ENCODE results near the gene CPNE1. TPM values are rescaled to one million over a fixed set of nuclear protein-coding genes. Genes with fewer than 3 reads are reported as not detected.

The CPNE1 gene
- total and polyA plus RNA-seq, 12 donors, result 63.9 to 464 (median 160) TPM

DNA sequence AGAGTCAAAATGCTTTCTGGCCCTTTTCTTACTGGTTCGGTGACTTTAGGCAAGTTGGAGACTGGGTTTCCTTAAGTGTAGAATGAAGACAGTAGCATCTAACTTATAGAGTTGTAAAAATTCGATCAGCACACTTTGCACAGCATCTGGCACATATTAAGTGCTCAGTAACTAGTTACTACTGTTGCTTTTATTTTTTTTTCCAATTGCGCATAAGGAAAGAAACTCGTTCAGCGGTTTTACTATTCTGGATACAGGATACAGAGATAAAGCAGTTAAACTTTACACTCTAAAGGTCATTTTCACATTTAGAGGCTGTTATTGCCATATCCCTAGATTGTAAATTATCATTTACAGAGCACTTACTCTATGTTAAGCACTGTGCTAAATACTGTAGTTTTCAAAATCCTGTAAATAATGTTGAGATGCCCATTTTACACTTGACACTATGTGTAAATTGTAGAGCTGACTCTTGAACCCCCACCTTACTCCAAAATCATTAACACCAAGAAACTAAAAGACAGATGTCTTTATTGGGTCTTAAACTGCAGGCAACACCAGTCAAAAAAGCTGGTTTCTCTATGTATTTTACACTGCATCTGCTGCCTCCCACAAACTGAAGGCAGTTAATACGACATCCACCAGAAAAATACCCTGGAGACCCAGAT, 35.4 kb upstream of the CPNE1 start:
- Histone ChIP-seq H3K27ac (peak overlapping the region in 4 of 5 donors; percentile 83 to 93 (median 92)), H3K4me1 (replicated peaks in 1 of 2) (peaks cover 10 to 50% of the 10 kb centered on the region in 2 donors), H3K4me3 (peak overlapping the region in 3 of 4 donors; percentile 83 to 90 (median 87)), H3K36me3 (replicated peaks in 1 of 2) (peaks cover 0 to 46% of the 10 kb centered on the region in 2 donors), H3K27me3 (no peaks in the 10 kb centered on the region), H3K9me3 (replicated peaks in 1 of 3) (no peaks in the 10 kb centered on the region)
- intact Hi-C loops (cut with DNase I), result loop anchor here in 1 of 2 donors (10.0 kb wide), 1 partner anchor 235 kb away; no protein-coding TSS in a partner anchor
- 14 to 22% (median 18%) methylated on average over 6 of the region's 6 CpGs for WGBS, 4 donors
- TF ChIP-seq, protein P1, sequence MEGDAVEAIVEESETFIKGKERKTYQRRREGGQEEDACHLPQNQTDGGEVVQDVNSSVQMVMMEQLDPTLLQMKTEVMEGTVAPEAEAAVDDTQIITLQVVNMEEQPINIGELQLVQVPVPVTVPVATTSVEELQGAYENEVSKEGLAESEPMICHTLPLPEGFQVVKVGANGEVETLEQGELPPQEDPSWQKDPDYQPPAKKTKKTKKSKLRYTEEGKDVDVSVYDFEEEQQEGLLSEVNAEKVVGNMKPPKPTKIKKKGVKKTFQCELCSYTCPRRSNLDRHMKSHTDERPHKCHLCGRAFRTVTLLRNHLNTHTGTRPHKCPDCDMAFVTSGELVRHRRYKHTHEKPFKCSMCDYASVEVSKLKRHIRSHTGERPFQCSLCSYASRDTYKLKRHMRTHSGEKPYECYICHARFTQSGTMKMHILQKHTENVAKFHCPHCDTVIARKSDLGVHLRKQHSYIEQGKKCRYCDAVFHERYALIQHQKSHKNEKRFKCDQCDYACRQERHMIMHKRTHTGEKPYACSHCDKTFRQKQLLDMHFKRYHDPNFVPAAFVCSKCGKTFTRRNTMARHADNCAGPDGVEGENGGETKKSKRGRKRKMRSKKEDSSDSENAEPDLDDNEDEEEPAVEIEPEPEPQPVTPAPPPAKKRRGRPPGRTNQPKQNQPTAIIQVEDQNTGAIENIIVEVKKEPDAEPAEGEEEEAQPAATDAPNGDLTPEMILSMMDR (IDR thresholded peaks at IDR 0.05), result no peak
- TF ChIP-seq POLR2A (IDR thresholded peaks at IDR 0.05), result no peak
- DNase-seq, result no peak

DNA sequence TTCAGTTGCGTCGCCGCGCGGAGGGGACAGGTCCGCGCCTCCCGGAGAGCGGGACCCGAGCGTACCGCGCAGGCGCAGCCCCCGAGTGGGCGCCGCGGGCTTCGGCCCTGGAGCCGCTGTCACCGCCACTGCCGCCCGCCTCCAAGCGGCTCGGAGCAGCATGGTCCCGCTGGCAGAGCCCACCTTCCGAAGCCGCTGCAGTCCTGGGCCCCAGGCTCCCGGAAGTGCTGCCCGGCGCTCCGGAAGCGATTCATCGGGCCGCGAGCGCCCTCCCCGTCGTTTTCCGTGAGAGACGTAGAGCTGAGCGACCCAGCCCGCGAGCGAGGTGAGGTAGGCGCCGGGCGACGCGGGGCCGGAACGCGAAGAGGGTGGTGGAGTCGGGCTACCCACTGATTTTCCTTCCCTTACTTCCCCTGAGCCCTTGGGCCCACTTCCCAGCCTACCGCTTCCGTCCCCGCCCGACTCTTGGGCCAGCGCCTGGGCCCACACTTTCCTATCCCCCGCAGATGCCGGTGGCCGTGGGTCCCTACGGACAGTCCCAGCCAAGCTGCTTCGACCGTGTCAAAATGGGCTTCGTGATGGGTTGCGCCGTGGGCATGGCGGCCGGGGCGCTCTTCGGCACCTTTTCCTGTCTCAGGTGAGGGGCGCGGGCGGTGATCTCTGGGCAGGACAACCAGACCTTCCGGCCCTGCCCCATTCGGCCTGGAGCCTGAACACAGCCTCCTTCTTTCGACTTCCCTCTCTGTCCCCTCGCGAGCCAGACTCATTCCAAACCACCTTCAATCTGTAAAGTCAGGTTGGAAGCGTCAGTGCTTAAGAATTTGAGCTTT, 34.6 kb upstream of the CPNE1 start, which contains the start of the genes NFS1 and ROMO1:
NFS1 (minus strand) TSS at position 226 of the 830 bp plus-strand sequence; CDS start at position 162, 64 bp downstream.
ROMO1 (plus strand) TSS at position 279 of the 830 bp plus-strand sequence; CDS start at position 507, 228 bp downstream.
- Histone ChIP-seq H3K4me3 (peak within 1 kb of the TSS; percentile 83 to 90 (median 86)), H3K36me3 (replicated peaks in 1 of 2) (peaks cover 0 to 46% of the 10 kb centered on the region in 2 donors), H3K9me3 (replicated peaks in 1 of 3) (no peaks in the 10 kb centered on the region), H3K27ac (peak within 1 kb of the TSS; percentile 63 to 93 (median 92)), H3K4me1 (replicated peaks in 1 of 2) (peaks cover 10 to 47% of the 10 kb centered on the region in 2 donors), H3K27me3 (no peaks in the 10 kb centered on the region)
- TF ChIP-seq, protein P1 (IDR thresholded peaks at IDR 0.05), result peak in 3 of 6 experiments; percentile 18 to 36 (median 29)
- peak; percentile 57 to 62 for TF ChIP-seq POLR2A (IDR thresholded peaks at IDR 0.05)
- intact Hi-C loops (cut with DNase I), result loop anchor here in 1 of 2 donors (10.0 kb wide), 1 partner anchor 235 kb away; no protein-coding TSS in a partner anchor
- peak; percentile 81 to 90 (median 85) for DNase-seq
- 0 to 1% (median 0%) methylated on average over 6 to 81 of the region's 81 CpGs for WGBS, 4 donors

DNA sequence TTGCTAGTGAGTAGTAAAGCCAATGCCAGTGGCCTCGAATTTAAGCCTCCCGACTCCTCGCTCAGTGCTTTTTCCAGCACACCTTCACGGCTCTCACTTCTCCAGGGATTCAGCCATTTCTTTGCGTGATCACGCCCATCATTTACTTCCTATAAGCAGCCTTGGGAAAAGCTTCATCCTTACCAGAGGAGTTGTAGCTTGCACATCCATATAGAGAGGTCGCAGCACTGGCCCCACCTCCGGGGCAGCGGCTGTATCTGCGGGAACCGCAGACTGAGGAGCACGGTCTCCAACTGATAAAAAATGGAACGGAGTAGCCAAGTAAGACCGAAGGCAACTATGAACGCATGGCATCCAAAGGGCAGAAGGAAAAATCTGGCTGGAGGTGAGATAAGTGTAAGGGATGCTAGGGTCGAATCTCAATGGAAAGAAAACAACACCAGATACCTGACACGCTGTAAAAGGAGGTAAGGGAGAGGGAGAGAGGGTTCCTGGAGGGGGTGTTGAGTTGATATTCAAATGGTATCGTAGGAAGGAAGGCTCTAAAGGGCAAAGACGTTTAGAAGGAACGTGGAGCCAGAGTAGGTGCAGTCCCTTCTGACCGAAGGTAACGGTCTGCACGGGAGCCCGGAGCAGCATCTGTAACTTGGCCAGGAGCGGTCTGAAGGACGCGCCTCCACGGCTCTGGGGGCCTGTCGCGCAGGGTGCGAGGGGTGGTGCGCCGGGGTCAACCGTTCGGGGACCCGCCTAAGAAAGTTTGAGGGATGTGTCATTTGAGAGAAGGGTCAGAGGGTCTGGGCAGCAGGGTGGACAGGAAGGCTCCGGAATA, 33.8 kb upstream of the CPNE1 start:
- Histone ChIP-seq H3K36me3 (replicated peaks in 1 of 2) (peaks cover 0 to 46% of the 10 kb centered on the region in 2 donors), H3K27me3 (no peaks in the 10 kb centered on the region), H3K27ac (peak overlapping the region in 4 of 5 donors; percentile 83 to 93 (median 92)), H3K4me1 (replicated peaks in 1 of 2) (peaks cover 10 to 47% of the 10 kb centered on the region in 2 donors), H3K4me3 (peak overlapping the region; percentile 83 to 90 (median 86)), H3K9me3 (replicated peaks in 1 of 3) (no peaks in the 10 kb centered on the region)
- TF ChIP-seq POLR2A (IDR thresholded peaks at IDR 0.05), result no peak
- TF ChIP-seq, protein P1 (IDR thresholded peaks at IDR 0.05), result no peak
- intact Hi-C loops (cut with DNase I), result loop anchor here in 1 of 2 donors (10.0 kb wide), 1 partner anchor 234 kb away; no protein-coding TSS in a partner anchor
- peak in 5 of 7 donors; percentile 19 to 51 (median 27) for DNase-seq
- 4 to 8% (median 4%) methylated on average over 32 to 37 of the region's 37 CpGs for WGBS, 4 donors
